SU-DHL-6 (cell line): ENCODE data around the gene TAL2.

ENCODE experiments used
- H2AFZ ChIP-seq: fragments of 200-600 bp; sonication (generic); 2 replicates; pipeline ENCODE4 v1.6.1; 2014; ENCODE audit warnings: low read depth, mild to moderate bottlenecking, moderate library complexity, mixed read lengths, antibody characterized with exemption, low read length; ENCODE audit not compliant: severe bottlenecking
- H3F3A ChIP-seq: fragments of 200-600 bp; shearing (Covaris generic); 2 replicates; pipeline ENCODE4 v1.6.0; 2016; ENCODE audit warnings: antibody characterized with exemption, mild to moderate bottlenecking; ENCODE audit not compliant: insufficient read depth
- H3K27ac ChIP-seq: fragments of 200-600 bp; sonication (generic); 2 replicates; pipeline ENCODE4 v1.5.1; 2016; ENCODE audit warnings: low read depth, mild to moderate bottlenecking, low read length, moderate library complexity, mixed read lengths
- H3K27me3 ChIP-seq: fragments of 200-600 bp; sonication (generic), shearing (Covaris generic); 2 replicates; pipeline ENCODE4 v1.6.0; 2014; ENCODE audit warnings: mild to moderate bottlenecking, low read length
- H3K36me3 ChIP-seq: fragments of 200-600 bp; sonication (generic); 2 replicates; pipeline ENCODE4 v1.6.1; 2014; ENCODE audit warnings: mild to moderate bottlenecking, low read length, mixed read lengths
- H3K4me2 ChIP-seq: fragments of 300-600, 200-600 bp; shearing (Covaris generic), sonication (generic); 2 replicates; pipeline ENCODE4 v1.6.0; 2014; ENCODE audit warnings: low read length, low read depth, mild to moderate bottlenecking; ENCODE audit not compliant: poor library complexity, severe bottlenecking
- H3K4me3 ChIP-seq: fragments of 200-600 bp; sonication (generic); 2 replicates; pipeline ENCODE4 v1.5.1; 2014; ENCODE audit warnings: antibody characterized with exemption, low read length, mild to moderate bottlenecking, mixed read lengths; ENCODE audit not compliant: insufficient read depth, poor library complexity, severe bottlenecking
- H3K79me2 ChIP-seq: fragments of 200-600 bp; sonication (generic); 2 replicates; pipeline ENCODE4 v1.6.1; 2014; ENCODE audit warnings: mild to moderate bottlenecking, low read length, moderate library complexity; ENCODE audit not compliant: insufficient read depth
- H3K9ac ChIP-seq: fragments of 200-600 bp; sonication (generic); 2 replicates; pipeline ENCODE4 v1.7.0; 2014; ENCODE audit warnings: mild to moderate bottlenecking, low read length
- H3K9me2 ChIP-seq: fragments of 200-600 bp; sonication (generic); replicated peaks from 2 replicates; pipeline ENCODE4 v1.6.1; 2014; ENCODE audit warnings: low read length; ENCODE audit not compliant: insufficient read depth
- H3K9me3 ChIP-seq: fragments of 200-600 bp; sonication (generic); 2 replicates; pipeline ENCODE4 v1.6.1; 2014; ENCODE audit warnings: low read length, mixed read lengths; ENCODE audit not compliant: insufficient read depth
- H4K20me1 ChIP-seq: fragments of 200-600 bp; sonication (generic); 2 replicates; pipeline ENCODE4 v1.6.1; 2014; ENCODE audit warnings: low read depth, mild to moderate bottlenecking, antibody characterized with exemption, low read length, moderate library complexity, mixed read lengths
- EZH2phosphoT487 ChIP-seq: fragments of 200-600 bp; sonication (generic), shearing (Covaris generic); conservative IDR thresholded peaks from 2 replicates; pipeline ENCODE4 v1.6.1; 2018; ENCODE audit warnings: mild to moderate bottlenecking, antibody characterized with exemption, low read length, moderate library complexity, mixed read lengths
- TF ChIP-seq, protein P1 (sequence below): fragments of 200-600 bp; sonication (generic); IDR thresholded peaks from one replicate; pipeline ENCODE4 v1.5.1; 2017; ENCODE audit warnings: antibody characterized with exemption, mild to moderate bottlenecking, low read length, moderate library complexity; ENCODE audit not compliant: insufficient read depth, poor library complexity, severe bottlenecking

TAL2 gene

DNA sequence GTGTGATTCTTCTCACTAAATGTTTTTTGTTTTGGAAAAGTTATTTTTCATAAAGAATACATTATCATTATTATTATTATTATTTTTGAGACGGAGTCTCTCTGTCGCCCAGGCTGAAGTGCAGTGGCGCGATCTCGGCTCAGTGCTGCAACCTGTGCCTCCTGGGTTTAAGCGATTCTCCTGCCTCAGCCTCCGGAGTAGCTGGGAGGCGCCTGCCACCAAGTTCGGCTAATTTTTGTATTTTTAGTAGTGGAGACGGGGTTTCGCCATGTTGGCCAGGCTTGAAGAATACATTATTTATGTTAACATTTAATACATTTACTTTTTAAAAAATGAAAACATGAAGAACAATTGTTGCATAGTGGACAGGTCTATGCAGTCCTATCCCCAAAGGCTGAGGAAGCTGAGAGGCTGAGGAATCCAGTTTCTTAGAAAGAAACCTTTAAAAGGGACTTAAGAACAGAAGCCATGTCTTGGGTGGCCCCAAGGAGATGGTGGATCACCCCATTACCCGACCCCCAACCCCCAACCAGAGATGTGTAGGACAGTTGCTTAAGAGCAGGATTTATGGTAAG lies 34.0 kb downstream of the TAL2 start:
- Histone ChIP-seq H3K79me2 (peaks cover 52% of the 10 kb centered on the region), H3K4me2 (peak overlapping the region; percentile 87)
- TF ChIP-seq, protein P1, sequence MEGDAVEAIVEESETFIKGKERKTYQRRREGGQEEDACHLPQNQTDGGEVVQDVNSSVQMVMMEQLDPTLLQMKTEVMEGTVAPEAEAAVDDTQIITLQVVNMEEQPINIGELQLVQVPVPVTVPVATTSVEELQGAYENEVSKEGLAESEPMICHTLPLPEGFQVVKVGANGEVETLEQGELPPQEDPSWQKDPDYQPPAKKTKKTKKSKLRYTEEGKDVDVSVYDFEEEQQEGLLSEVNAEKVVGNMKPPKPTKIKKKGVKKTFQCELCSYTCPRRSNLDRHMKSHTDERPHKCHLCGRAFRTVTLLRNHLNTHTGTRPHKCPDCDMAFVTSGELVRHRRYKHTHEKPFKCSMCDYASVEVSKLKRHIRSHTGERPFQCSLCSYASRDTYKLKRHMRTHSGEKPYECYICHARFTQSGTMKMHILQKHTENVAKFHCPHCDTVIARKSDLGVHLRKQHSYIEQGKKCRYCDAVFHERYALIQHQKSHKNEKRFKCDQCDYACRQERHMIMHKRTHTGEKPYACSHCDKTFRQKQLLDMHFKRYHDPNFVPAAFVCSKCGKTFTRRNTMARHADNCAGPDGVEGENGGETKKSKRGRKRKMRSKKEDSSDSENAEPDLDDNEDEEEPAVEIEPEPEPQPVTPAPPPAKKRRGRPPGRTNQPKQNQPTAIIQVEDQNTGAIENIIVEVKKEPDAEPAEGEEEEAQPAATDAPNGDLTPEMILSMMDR: no peak
- TF ChIP-seq EZH2phosphoT487: no peak

GRCh38 chr9:105697871-105698270 lies 35.6 kb downstream of the TAL2 start:
- TF ChIP-seq, protein P1: no peak
- no peak for TF ChIP-seq EZH2phosphoT487
- no peaks in the 10 kb centered on the region for H3K27me3 ChIP-seq
- no peak overlapping the region for H2AFZ ChIP-seq
- H3K4me3 ChIP-seq: no peak overlapping the region
- no peaks in the 10 kb centered on the region for H3K9me2 ChIP-seq
- H4K20me1 ChIP-seq: 0 out of 2 replicates have a peak, but pooled peaks cover 14% of the 10 kb centered on the region
- H3K9ac ChIP-seq: no peak overlapping the region
- 0 out of 2 replicates have a peak, but pooled peaks cover 5% of the 10 kb centered on the region for H3K36me3 ChIP-seq
- no peaks in the 10 kb centered on the region for H3F3A ChIP-seq
- H3K79me2 ChIP-seq: peaks cover 68% of the 10 kb centered on the region
- H3K27ac ChIP-seq: no peak overlapping the region
- H3K4me2 ChIP-seq: no peak overlapping the region
- H3K9me3 ChIP-seq: no peaks in the 10 kb centered on the region

More for the DNA sequence above, 34.0 kb downstream of the TAL2 start:
- no peak overlapping the region for H3K27ac ChIP-seq
- no peaks in the 10 kb centered on the region for H3K9me2 ChIP-seq
- no peak overlapping the region for H3K9ac ChIP-seq
- H3K27me3 ChIP-seq: no peaks in the 10 kb centered on the region
- H2AFZ ChIP-seq: no peak overlapping the region
- no peaks in the 10 kb centered on the region for H3K9me3 ChIP-seq
- H3F3A ChIP-seq: no peaks in the 10 kb centered on the region
- H4K20me1 ChIP-seq: 0 out of 2 replicates have a peak, but pooled peaks cover 14% of the 10 kb centered on the region
- no peaks in the 10 kb centered on the region for H3K36me3 ChIP-seq
- H3K4me3 ChIP-seq: no peak overlapping the region

DNA sequence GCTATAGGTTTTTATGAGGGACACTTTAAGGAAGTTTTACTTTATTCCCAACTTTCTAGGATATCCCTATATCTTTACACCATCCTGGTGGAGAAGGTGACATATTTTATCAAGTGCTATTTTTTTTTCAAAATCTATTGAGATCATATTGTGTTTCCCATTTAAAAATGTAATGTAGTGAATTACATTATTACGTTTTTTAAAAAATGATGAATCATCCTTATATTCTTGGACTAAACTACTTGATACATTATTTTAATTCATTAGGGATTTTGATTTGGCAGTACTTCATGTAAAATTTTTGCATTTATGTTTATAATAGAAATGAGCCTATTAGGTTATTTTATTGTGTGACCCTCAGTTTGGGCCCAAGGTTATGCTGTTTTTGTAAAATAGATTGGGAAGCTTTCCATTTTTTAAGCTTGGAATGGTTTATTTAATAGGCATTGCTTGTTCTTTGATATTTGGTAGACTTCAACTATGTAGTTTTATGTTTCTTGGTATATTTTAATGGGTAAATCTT lies 36.2 kb downstream of the TAL2 start:
- Histone ChIP-seq H3K79me2 (peaks cover 70% of the 10 kb centered on the region), H3K9me2 (no peaks in the 10 kb centered on the region), H3K27ac (no peak overlapping the region), H3F3A (no peaks in the 10 kb centered on the region), H4K20me1 (0 out of 2 replicates have a peak, but pooled peaks cover 14% of the 10 kb centered on the region), H3K9ac (no peak overlapping the region), H3K4me3 (no peak overlapping the region), H3K4me2 (no peak overlapping the region), H2AFZ (no peak overlapping the region), H3K27me3 (no peaks in the 10 kb centered on the region), H3K36me3 (0 out of 2 replicates have a peak, but pooled peaks cover 6% of the 10 kb centered on the region), H3K9me3 (no peaks in the 10 kb centered on the region)
- TF ChIP-seq EZH2phosphoT487: no peak
- TF ChIP-seq, protein P1: no peak
